22Rv1 (cell line): Measurements from ENCODE around the gene RIPOR1.

Experiments used
- ZFX ChIP-seq: fragments of 450-650 bp; IDR thresholded peaks from 2 replicates; pipeline ENCODE4 v1.6.1; 2017; ENCODE audit warnings: antibody characterized with exemption, borderline replicate concordance
- TF ChIP-seq, protein P1 (sequence below): fragments of 450-650 bp; IDR thresholded peaks from 2 replicates; pipeline ENCODE4 v1.5.1; 2017; ENCODE audit warnings: mild to moderate bottlenecking

DNA sequence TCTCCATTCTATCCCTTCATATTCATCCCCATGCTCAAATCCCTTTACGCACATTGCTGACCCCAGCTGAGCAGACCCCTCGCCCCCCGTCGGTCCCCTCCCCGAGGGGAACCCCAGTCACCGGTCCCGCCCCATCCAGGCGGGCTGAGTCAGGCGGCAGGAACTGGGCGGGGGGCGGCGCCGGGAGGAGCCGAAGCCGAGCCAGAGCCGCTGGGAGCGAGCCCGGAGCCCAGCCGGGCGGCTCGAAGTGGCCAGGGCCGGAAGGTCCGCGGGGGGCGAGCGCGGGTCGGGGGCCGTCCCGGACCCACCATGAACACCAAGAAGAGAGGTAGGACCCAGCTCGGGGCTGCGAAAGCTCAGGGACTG lies 8.6 kb downstream of the RIPOR1 start:
- TF ChIP-seq, protein P1, sequence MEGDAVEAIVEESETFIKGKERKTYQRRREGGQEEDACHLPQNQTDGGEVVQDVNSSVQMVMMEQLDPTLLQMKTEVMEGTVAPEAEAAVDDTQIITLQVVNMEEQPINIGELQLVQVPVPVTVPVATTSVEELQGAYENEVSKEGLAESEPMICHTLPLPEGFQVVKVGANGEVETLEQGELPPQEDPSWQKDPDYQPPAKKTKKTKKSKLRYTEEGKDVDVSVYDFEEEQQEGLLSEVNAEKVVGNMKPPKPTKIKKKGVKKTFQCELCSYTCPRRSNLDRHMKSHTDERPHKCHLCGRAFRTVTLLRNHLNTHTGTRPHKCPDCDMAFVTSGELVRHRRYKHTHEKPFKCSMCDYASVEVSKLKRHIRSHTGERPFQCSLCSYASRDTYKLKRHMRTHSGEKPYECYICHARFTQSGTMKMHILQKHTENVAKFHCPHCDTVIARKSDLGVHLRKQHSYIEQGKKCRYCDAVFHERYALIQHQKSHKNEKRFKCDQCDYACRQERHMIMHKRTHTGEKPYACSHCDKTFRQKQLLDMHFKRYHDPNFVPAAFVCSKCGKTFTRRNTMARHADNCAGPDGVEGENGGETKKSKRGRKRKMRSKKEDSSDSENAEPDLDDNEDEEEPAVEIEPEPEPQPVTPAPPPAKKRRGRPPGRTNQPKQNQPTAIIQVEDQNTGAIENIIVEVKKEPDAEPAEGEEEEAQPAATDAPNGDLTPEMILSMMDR = no peak
- TF ChIP-seq ZFX = no peak
